Muscle layer of duodenum (tissue), 2 donors: ENCODE results near the gene IKZF2.

Experiments used
- H3K27ac ChIP-seq: one replicate; pipeline ENCODE4 v1.7.0; 2013; ENCODE audit warnings: mild to moderate bottlenecking, low read length
- H3K27me3 ChIP-seq: one replicate; pipeline ENCODE4 v1.7.0; 2013; ENCODE audit warnings: low read depth, mild to moderate bottlenecking, control low read depth, low read length
- H3K36me3 ChIP-seq, 2 donors: one replicate each; pipeline ENCODE4 v1.7.0; 2013; ENCODE audit warnings: low read length in 2 of 2, control low read depth in 1 of 2, mild to moderate bottlenecking in 1 of 2; ENCODE audit not compliant: insufficient read depth in 2 of 2, control insufficient read depth in 1 of 2
- H3K4me1 ChIP-seq, 2 donors: one replicate each; pipeline ENCODE4 v1.7.0; 2013; ENCODE audit warnings: low read length in 2 of 2, mild to moderate bottlenecking in 2 of 2, control low read depth in 1 of 2, moderate library complexity in 1 of 2; ENCODE audit not compliant: insufficient read depth in 2 of 2, control insufficient read depth in 1 of 2
- H3K4me3 ChIP-seq, 2 donors: one replicate each; pipeline ENCODE4 v1.7.0; 2013; ENCODE audit warnings: low read length in 2 of 2, low read depth in 1 of 2, mild to moderate bottlenecking in 1 of 2
- H3K9me3 ChIP-seq, 2 donors: one replicate each; pipeline ENCODE4 v1.7.0; 2013; ENCODE audit warnings: low read length in 2 of 2, control low read depth in 1 of 2, mild to moderate bottlenecking in 1 of 2; ENCODE audit not compliant: control insufficient read depth in 1 of 2
- donor health status: healthy.

Gene IKZF2

GRCh38 chr2:212990697-212991096 is 160.7 kb downstream of the IKZF2 start:
- H3K9me3 ChIP-seq: no peaks in the 10 kb centered on the region
- no peaks in the 10 kb centered on the region for H3K36me3 ChIP-seq
- no peak overlapping the region for H3K4me3 ChIP-seq
- no peak overlapping the region for H3K27ac ChIP-seq
- H3K4me1 ChIP-seq: no peaks in the 10 kb centered on the region
- no peaks in the 10 kb centered on the region for H3K27me3 ChIP-seq

DNA sequence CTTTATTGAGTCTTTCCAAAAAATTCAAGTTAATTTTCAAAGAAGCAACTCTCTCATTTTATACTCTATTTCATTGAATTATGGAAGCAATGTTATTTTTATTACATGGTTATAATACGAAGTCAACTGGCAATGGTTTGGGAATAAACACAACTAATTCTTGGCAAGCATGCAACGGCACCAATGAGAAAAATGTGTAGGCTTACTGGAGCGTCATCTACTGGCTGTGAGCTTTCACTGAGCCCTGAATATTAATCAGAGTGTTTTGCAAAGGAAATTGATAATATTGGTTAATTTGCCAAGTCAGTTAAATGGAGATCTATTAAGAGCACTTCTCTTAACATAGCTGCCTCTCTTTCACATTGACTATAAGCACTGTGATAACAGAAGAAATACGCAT is 163.9 kb downstream of the IKZF2 start:
- no peaks in the 10 kb centered on the region for H3K4me1 ChIP-seq
- H3K27me3 ChIP-seq: no peaks in the 10 kb centered on the region
- H3K27ac ChIP-seq: no peak overlapping the region
- H3K9me3 ChIP-seq: no peaks in the 10 kb centered on the region
- no peak overlapping the region for H3K4me3 ChIP-seq
- no peaks in the 10 kb centered on the region for H3K36me3 ChIP-seq

DNA sequence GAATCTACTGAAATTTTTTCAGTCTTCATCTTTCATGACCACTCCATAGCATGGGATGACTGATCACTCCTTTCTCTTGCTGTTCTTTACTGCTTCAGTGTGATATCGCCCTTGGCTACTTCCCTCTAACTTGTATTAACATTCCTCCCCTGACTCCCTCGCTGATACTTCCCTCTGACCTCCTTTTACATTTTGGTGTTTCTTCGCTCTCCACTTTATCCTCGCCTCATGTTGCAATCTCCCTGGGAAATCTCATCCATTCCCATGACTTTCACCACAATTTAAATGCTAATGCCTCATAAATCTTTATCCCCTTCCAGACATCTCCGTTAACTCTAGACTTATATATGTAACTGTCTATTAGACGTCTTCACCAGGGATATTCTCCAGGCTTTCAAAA is 167.3 kb downstream of the IKZF2 start:
- no peaks in the 10 kb centered on the region for H3K27me3 ChIP-seq
- no peaks in the 10 kb centered on the region for H3K36me3 ChIP-seq
- H3K27ac ChIP-seq: no peak overlapping the region
- H3K4me3 ChIP-seq: no peak overlapping the region
- no peaks in the 10 kb centered on the region for H3K4me1 ChIP-seq
- no peaks in the 10 kb centered on the region for H3K9me3 ChIP-seq

- H3K4me1 ChIP-seq: no peaks in the 10 kb centered on the region
- H3K27me3 ChIP-seq: no peaks in the 10 kb centered on the region
- no peaks in the 10 kb centered on the region for H3K36me3 ChIP-seq
- no peak overlapping the region for H3K4me3 ChIP-seq
- no peak overlapping the region for H3K27ac ChIP-seq
- no peaks in the 10 kb centered on the region for H3K9me3 ChIP-seq
Measured at GRCh38 chr2:212979799-212980198, 171.6 kb downstream of the IKZF2 start.

GRCh38 chr2:212979046-212979612 is 172.3 kb downstream of the IKZF2 start:
- Histone ChIP-seq H3K4me3 (no peak overlapping the region), H3K27ac (no peak overlapping the region), H3K27me3 (no peaks in the 10 kb centered on the region), H3K9me3 (no peaks in the 10 kb centered on the region), H3K4me1 (no peaks in the 10 kb centered on the region), H3K36me3 (no peaks in the 10 kb centered on the region)

DNA sequence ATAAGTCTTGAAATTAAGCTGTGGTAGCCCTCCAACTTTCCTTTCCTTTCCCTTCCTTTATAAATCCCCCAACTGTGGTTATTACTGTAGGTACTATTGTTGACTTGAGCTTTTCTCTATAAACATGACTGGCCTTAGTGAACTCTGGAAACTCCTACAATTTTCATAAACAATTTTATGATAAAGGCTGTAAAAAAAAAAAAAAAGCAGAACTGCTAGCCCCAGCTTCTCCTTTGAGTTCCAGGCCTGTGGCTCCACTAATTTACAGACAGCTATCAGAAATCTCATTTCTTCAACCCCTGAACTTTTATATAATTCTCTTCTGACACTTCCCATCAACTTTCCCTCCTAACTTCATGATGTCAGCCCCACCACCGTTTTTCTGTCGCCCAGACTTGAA is 174.3 kb downstream of the IKZF2 start:
- H3K9me3 ChIP-seq: no peaks in the 10 kb centered on the region
- no peaks in the 10 kb centered on the region for H3K4me1 ChIP-seq
- H3K4me3 ChIP-seq: no peak overlapping the region
- H3K27me3 ChIP-seq: no peaks in the 10 kb centered on the region
- H3K27ac ChIP-seq: no peak overlapping the region
- H3K36me3 ChIP-seq: no peaks in the 10 kb centered on the region

GRCh38 chr2:212975333-212975732 is 176.1 kb downstream of the IKZF2 start:
- Histone ChIP-seq H3K4me3 (no peak overlapping the region), H3K4me1 (no peaks in the 10 kb centered on the region), H3K27me3 (no peaks in the 10 kb centered on the region), H3K9me3 (no peaks in the 10 kb centered on the region), H3K36me3 (no peaks in the 10 kb centered on the region), H3K27ac (no peak overlapping the region)

DNA sequence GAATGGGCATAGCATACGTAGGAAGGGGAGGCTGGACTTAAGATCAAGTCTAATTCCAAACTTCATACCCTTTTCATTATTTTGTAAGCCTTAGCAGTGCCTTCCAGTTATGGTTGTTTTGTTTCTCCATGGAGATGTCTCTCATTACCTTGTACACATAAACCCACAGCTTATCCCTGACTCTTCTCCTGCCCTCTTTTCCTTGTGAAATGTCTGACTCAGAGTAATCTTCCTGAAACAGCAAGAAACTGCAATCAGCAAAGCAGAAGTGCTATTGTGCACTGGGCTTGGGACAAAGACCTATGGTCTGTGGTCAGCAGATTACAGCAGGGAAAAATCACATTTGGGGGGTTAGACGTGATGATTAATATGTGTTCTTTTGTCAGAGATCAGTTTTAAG is 176.7 kb downstream of the IKZF2 start:
- H3K27me3 ChIP-seq: no peaks in the 10 kb centered on the region
- H3K36me3 ChIP-seq: no peaks in the 10 kb centered on the region
- no peak overlapping the region for H3K4me3 ChIP-seq
- H3K9me3 ChIP-seq: no peaks in the 10 kb centered on the region
- H3K4me1 ChIP-seq: no peaks in the 10 kb centered on the region
- H3K27ac ChIP-seq: no peak overlapping the region

DNA sequence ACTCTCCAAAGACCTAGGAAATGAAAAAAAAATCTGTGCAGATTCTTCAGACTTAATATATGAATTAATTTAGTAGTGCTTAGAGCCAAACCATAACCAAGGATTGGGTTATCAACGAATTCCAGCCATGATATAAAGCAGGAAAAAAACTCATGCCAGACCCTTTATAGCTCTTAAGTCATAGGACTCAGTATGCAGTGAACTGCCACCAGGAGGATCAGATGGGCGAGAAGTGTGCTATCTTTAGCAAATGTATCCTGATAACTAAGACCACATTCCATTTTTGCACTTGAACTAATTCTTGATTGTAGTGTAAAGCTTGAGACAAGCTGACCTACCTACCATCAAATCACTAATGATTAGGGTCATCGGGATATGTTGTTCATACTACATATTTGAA is 178.1 kb downstream of the IKZF2 start:
- H3K4me3 ChIP-seq: no peak overlapping the region
- H3K36me3 ChIP-seq: no peaks in the 10 kb centered on the region
- no peak overlapping the region for H3K27ac ChIP-seq
- no peaks in the 10 kb centered on the region for H3K4me1 ChIP-seq
- no peaks in the 10 kb centered on the region for H3K27me3 ChIP-seq
- H3K9me3 ChIP-seq: no peaks in the 10 kb centered on the region

DNA sequence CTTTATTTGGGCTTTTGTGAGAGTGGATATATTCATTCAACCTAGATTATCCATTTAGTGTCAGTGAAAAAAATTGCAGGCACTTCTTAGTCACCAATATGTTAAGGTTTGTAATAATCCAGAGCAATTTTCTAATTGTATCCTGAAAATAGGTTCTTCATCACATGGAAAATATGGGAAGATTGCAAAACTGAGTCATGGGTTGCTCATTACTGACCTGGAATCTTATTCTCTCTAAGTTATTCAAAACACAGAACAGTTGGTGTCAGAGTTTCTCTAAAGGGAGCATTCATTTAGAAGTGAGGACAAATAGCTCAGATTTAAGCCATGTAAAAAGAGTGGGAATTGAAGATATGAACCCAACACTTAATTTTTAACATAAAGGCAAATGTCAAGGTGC is 181.3 kb downstream of the IKZF2 start:
- Histone ChIP-seq H3K9me3 (no peaks in the 10 kb centered on the region), H3K4me1 (no peaks in the 10 kb centered on the region), H3K4me3 (no peak overlapping the region), H3K27me3 (no peaks in the 10 kb centered on the region), H3K27ac (no peak overlapping the region), H3K36me3 (no peaks in the 10 kb centered on the region)

DNA sequence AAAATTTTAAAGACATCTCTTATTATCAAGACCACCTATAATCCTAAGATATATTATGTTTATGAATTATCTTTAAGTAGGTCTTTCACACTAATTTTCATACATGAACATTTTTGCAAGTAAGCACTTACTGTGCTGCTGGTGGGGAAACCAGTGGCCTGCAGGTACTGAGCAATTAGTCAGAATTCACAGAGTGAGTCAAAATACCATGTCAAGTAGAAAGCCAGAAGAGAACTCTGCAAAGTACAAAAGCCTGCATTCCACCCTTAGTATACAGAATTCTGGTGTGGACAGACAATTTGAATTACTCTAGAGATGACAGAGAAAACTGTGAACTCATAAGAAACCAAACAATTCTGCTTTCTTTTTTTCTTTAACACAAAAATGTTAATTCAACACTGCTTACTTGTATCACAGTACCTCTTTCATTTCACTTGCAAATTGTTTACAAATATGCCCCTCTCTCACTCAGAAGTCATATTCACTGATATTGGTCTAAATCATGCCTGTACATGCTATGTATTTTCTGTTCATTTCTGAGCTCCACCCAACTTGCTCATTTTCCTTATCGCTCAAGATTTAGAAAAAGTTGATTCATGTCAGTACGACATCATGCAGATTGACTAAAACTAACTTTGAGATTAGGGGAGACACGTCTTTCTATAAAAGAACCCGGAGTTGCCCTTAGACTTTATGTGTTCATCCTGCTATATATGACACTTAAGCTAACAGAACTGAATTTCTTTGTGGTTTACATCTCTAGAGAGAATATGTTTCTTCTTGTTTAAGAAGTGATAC is 182.9 kb downstream of the IKZF2 start:
- H3K9me3 ChIP-seq: no peaks in the 10 kb centered on the region
- no peaks in the 10 kb centered on the region for H3K36me3 ChIP-seq
- no peak overlapping the region for H3K4me3 ChIP-seq
- no peaks in the 10 kb centered on the region for H3K27me3 ChIP-seq
- no peaks in the 10 kb centered on the region for H3K4me1 ChIP-seq
- H3K27ac ChIP-seq: no peak overlapping the region

- no peaks in the 10 kb centered on the region for H3K9me3 ChIP-seq
- H3K4me1 ChIP-seq: no peaks in the 10 kb centered on the region
- no peaks in the 10 kb centered on the region for H3K27me3 ChIP-seq
- H3K4me3 ChIP-seq: no peak overlapping the region
- no peak overlapping the region for H3K27ac ChIP-seq
- no peaks in the 10 kb centered on the region for H3K36me3 ChIP-seq
Measured at GRCh38 chr2:212966884-212967283, 184.5 kb downstream of the IKZF2 start.
